ENCODE measurements around the gene CDH23. TPM values are rescaled to one million over a fixed set of nuclear protein-coding genes. Genes with fewer than 3 reads are reported as not detected.

CDH23 gene
- total and polyA plus RNA-seq, 10 of the 15 experiments (the other 5 are each of a cell fraction or from before 2014, with no cell fraction given), result 0.09 to 0.40 (median 0.15) TPM; not detected in 1

GRCh38 chr10:71426058-71426605 lies 29.4 kb downstream of the CDH23 start:
- Histone ChIP-seq H3K79me2 (ENCODE audit: control insufficient read depth, insufficient read depth, low read length) (no peaks in the 10 kb centered on the region), H3K4me2 (ENCODE audit: control insufficient read depth, insufficient read depth) (no peak overlapping the region), H3K27me3 (replicated peaks in 1 of 2; ENCODE audit: control insufficient read depth in 2 of 2, insufficient read depth in 2 of 2, low read length in 1 of 2) (no peaks in the 10 kb centered on the region; a peak in 2 of 4 replicates), H3K9ac (ENCODE audit: control insufficient read depth, insufficient read depth, low read length) (no peak overlapping the region), H3K4me3 (no peak overlapping the region), H4K20me1 (ENCODE audit: control insufficient read depth, insufficient read depth) (no peaks in the 10 kb centered on the region), H2AFZ (ENCODE audit: control insufficient read depth, low read depth, low read length) (no peak overlapping the region), H3K9me3 (replicated peaks; ENCODE audit: control insufficient read depth, insufficient read depth, low read length) (no peaks in the 10 kb centered on the region), H3K36me3 (ENCODE audit: control insufficient read depth in 2 of 2, insufficient read depth in 2 of 2, low read length in 1 of 2) (no peaks in the 10 kb centered on the region), H3K4me1 (ENCODE audit: control insufficient read depth, insufficient read depth, low read length) (no peaks in the 10 kb centered on the region), H3K27ac (ENCODE audit: control insufficient read depth, insufficient read depth) (no peak overlapping the region)
- ChIA-PET SMC1A (ENCODE audit: uncharacterized antibody, unreplicated experiment) (interaction anchor here (0.8 kb wide), 1 partner anchor 111 kb away, joined by 3 read pairs; no protein-coding TSS in a partner anchor), POLR2A (interaction anchor here (1.0 kb wide), 1 partner anchor 12 kb away, joined by 3 read pairs; no protein-coding TSS in a partner anchor), CTCF (interaction anchor here (1.1 to 1.6 kb wide), 2 partner anchors 41 to 107 kb away, joined by 5 to 6 read pairs; partner anchors contain the start of gene SLC29A3), RAD21 (ENCODE audit: unreplicated experiment) (interaction anchor here (0.6 kb wide), 1 partner anchor 9 kb away, joined by 3 read pairs; no protein-coding TSS in a partner anchor)
- TF ChIP-seq, protein P1, sequence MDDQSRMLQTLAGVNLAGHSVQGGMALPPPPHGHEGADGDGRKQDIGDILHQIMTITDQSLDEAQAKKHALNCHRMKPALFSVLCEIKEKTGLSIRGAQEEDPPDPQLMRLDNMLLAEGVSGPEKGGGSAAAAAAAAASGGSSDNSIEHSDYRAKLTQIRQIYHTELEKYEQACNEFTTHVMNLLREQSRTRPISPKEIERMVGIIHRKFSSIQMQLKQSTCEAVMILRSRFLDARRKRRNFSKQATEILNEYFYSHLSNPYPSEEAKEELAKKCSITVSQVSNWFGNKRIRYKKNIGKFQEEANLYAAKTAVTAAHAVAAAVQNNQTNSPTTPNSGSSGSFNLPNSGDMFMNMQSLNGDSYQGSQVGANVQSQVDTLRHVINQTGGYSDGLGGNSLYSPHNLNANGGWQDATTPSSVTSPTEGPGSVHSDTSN (IDR thresholded peaks at IDR 0.05; ENCODE audit: insufficient replicate concordance, low read depth, low read length), result no peak
- no peak for TF ChIP-seq SPI1 (IDR thresholded peaks at IDR 0.05; ENCODE audit: borderline replicate concordance, insufficient read depth, low read depth, low read length)
- TF ChIP-seq, protein P2, sequence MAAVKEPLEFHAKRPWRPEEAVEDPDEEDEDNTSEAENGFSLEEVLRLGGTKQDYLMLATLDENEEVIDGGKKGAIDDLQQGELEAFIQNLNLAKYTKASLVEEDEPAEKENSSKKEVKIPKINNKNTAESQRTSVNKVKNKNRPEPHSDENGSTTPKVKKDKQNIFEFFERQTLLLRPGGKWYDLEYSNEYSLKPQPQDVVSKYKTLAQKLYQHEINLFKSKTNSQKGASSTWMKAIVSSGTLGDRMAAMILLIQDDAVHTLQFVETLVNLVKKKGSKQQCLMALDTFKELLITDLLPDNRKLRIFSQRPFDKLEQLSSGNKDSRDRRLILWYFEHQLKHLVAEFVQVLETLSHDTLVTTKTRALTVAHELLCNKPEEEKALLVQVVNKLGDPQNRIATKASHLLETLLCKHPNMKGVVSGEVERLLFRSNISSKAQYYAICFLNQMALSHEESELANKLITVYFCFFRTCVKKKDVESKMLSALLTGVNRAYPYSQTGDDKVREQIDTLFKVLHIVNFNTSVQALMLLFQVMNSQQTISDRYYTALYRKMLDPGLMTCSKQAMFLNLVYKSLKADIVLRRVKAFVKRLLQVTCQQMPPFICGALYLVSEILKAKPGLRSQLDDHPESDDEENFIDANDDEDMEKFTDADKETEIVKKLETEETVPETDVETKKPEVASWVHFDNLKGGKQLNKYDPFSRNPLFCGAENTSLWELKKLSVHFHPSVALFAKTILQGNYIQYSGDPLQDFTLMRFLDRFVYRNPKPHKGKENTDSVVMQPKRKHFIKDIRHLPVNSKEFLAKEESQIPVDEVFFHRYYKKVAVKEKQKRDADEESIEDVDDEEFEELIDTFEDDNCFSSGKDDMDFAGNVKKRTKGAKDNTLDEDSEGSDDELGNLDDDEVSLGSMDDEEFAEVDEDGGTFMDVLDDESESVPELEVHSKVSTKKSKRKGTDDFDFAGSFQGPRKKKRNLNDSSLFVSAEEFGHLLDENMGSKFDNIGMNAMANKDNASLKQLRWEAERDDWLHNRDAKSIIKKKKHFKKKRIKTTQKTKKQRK (IDR thresholded peaks at IDR 0.05; ENCODE audit: low read depth, low read length), result no peak
- TF ChIP-seq, protein P3, sequence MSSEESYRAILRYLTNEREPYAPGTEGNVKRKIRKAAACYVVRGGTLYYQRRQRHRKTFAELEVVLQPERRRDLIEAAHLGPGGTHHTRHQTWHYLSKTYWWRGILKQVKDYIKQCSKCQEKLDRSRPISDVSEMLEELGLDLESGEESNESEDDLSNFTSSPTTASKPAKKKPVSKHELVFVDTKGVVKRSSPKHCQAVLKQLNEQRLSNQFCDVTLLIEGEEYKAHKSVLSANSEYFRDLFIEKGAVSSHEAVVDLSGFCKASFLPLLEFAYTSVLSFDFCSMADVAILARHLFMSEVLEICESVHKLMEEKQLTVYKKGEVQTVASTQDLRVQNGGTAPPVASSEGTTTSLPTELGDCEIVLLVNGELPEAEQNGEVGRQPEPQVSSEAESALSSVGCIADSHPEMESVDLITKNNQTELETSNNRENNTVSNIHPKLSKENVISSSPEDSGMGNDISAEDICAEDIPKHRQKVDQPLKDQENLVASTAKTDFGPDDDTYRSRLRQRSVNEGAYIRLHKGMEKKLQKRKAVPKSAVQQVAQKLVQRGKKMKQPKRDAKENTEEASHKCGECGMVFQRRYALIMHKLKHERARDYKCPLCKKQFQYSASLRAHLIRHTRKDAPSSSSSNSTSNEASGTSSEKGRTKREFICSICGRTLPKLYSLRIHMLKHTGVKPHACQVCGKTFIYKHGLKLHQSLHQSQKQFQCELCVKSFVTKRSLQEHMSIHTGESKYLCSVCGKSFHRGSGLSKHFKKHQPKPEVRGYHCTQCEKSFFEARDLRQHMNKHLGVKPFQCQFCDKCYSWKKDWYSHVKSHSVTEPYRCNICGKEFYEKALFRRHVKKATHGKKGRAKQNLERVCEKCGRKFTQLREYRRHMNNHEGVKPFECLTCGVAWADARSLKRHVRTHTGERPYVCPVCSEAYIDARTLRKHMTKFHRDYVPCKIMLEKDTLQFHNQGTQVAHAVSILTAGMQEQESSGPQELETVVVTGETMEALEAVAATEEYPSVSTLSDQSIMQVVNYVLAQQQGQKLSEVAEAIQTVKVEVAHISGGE (CRISPR knock-in tag; IDR thresholded peaks at IDR 0.05), result no peak
- no peak for TF ChIP-seq GATAD2B (conservative IDR thresholded peaks at IDR 0.05; ENCODE audit: low read depth)
- no peak for TF ChIP-seq SRF (IDR thresholded peaks at IDR 0.05; ENCODE audit: low read depth in 2 of 2, low read length in 2 of 2)
- TF ChIP-seq NBN (IDR thresholded peaks at IDR 0.05), result no peak
- no peak for TF ChIP-seq RFX5 (IDR thresholded peaks at IDR 0.05; ENCODE audit: low read depth, low read length)
- DNase-seq (ENCODE audit: low read depth, low spot score), result no peak
- intact Hi-C loops (cut with micrococcal nuclease; ENCODE audit: unreplicated experiment), result no loop called here
- no peak for ATAC-seq
- in situ Hi-C loops (cut with MboI), result no loop called here
- no peak for FAIRE-seq
- WGBS (ENCODE audit: insufficient coverage, insufficient replicate concordance, low lambda C conversion rate, missing lambda C conversion rate), result 12% methylated on average over 6 of the region's 6 CpGs
- BruUV-seq (replicated peaks), result no TSS peak

Measured in GM12878 (cell line).